ENCODE results near the gene TUBB.
"Not testable (repeated sequence)": the region's sequence is repeated elsewhere in the genome, so short reads cannot be mapped to it uniquely, and the experiment has no call there.

TUBB gene

GRCh38 chr6:30763155-30763617, 43.0 kb downstream of the TUBB start:
- DNase-seq (ENCODE audit: low spot score) = no peak
- POLR2A ChIA-PET (ENCODE audit: low non-redundant PET) = interaction anchor here (1.0 kb wide), 1 partner anchor 21 kb away, joined by 4 read pairs; no protein-coding TSS in a partner anchor
- TF ChIP-seq, protein P1, sequence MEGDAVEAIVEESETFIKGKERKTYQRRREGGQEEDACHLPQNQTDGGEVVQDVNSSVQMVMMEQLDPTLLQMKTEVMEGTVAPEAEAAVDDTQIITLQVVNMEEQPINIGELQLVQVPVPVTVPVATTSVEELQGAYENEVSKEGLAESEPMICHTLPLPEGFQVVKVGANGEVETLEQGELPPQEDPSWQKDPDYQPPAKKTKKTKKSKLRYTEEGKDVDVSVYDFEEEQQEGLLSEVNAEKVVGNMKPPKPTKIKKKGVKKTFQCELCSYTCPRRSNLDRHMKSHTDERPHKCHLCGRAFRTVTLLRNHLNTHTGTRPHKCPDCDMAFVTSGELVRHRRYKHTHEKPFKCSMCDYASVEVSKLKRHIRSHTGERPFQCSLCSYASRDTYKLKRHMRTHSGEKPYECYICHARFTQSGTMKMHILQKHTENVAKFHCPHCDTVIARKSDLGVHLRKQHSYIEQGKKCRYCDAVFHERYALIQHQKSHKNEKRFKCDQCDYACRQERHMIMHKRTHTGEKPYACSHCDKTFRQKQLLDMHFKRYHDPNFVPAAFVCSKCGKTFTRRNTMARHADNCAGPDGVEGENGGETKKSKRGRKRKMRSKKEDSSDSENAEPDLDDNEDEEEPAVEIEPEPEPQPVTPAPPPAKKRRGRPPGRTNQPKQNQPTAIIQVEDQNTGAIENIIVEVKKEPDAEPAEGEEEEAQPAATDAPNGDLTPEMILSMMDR (conservative IDR thresholded peaks at IDR 0.05; ENCODE audit: low read depth) = no peak
- H3K27ac ChIP-seq = no peak overlapping the region
- CTCF ChIA-PET = interaction anchor here (0.7 kb wide), 2 partner anchors 64 to 118 kb away, joined by 3 to 5 read pairs; no protein-coding TSS in a partner anchor

- TF ChIP-seq, protein P1 (conservative IDR thresholded peaks at IDR 0.05; ENCODE audit: low read depth) = no peak
- H3K27ac ChIP-seq = peak overlapping the region; percentile 67
- no peak for DNase-seq (ENCODE audit: low spot score)
- ChIA-PET POLR2A (ENCODE audit: low non-redundant PET) (interaction anchor here (1.0 kb wide), 1 partner anchor 22 kb away, joined by 4 read pairs; no protein-coding TSS in a partner anchor), CTCF (interaction anchor here (0.7 kb wide), 1 partner anchor 392 kb away, joined by 3 read pairs; no protein-coding TSS in a partner anchor)
Observed at GRCh38 chr6:30763618-30764489, 43.7 kb downstream of the TUBB start.

DNA sequence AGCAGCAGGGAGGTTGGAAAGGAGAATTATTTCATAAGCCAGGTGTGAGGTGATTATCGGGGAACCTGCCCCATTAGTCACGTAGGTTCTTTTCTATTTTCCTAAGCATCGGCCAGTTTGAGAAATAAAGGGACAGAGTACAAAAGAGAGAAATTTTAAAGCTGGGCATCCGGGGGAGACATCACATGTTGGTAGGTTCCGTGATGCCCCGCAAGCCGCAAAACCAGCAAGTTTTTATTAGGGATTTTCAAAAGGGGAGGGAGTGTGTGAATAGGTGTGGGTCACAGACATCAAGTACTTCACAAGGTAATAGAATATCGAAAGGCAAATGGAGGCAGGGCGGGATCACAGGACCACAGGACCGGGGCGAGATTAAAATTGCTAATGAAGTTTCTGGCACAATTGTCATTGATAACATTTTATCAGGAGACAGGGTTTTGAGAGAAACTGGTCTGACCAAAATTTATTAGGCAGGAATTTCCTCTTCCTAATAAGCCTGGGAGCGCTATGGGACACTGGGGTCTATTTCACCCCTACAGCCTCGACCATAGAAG, 44.4 kb downstream of the TUBB start:
- POLR2A ChIA-PET (ENCODE audit: low non-redundant PET); H3K27ac ChIP-seq; DNase-seq (ENCODE audit: low spot score): not testable (repeated sequence)
- CTCF ChIA-PET = interaction anchor here (0.7 kb wide), 1 partner anchor 391 kb away, joined by 3 read pairs; no protein-coding TSS in a partner anchor

- CTCF ChIA-PET; DNase-seq (ENCODE audit: low spot score); H3K27ac ChIP-seq: not testable (repeated sequence)
- POLR2A ChIA-PET (ENCODE audit: low non-redundant PET) = interaction anchor here (0.5 kb wide), 1 partner anchor 25 kb away, joined by 9 read pairs; no protein-coding TSS in a partner anchor
Observed at GRCh38 chr6:30765495-30765894, 45.3 kb downstream of the TUBB start.

DNA sequence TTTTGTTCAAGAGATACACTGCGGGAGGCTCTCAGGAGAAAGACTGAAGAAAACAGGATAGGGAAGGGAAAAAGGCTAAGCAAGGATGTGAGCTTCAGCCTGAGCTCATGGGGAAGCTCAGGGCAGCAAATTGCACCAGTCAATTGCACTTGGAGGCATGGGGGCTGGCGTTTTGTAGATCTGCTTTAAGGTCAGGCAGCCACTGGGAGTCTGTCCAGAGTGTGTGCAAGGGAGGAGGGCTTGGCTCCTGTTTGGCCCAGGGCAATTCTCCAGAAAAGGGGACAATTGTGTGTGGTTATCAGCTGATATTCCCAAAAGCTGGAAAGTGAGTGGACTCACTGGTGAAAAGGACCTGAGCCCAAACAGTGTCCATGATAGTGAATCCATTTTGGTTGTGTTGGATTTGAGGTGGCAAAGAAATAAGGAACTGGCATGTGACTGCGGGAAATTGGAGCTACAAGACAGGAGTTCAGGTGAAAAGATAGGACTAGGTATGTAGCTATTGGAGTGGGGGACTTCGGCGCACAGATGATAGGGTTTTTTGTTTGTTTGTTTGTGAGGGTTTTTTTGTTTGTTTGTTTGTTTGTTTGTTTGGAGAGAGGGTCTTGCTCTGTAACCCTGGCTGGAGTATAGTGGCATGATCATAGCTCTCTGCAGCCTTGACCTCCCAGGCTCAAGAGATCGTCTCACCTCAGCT, 46.5 kb downstream of the TUBB start:
- POLR2A ChIA-PET (ENCODE audit: low non-redundant PET) = no interaction called here
- TF ChIP-seq, protein P1 (conservative IDR thresholded peaks at IDR 0.05; ENCODE audit: low read depth) = no peak
- peak overlapping the region; percentile 16; the same call in 1 of the 2 replicates for H3K27ac ChIP-seq
- DNase-seq (ENCODE audit: low spot score) = no peak
- CTCF ChIA-PET = interaction anchor here (0.7 to 0.8 kb wide), 2 partner anchors 23 to 36 kb away, joined by 3 to 5 read pairs; no protein-coding TSS in a partner anchor

DNA sequence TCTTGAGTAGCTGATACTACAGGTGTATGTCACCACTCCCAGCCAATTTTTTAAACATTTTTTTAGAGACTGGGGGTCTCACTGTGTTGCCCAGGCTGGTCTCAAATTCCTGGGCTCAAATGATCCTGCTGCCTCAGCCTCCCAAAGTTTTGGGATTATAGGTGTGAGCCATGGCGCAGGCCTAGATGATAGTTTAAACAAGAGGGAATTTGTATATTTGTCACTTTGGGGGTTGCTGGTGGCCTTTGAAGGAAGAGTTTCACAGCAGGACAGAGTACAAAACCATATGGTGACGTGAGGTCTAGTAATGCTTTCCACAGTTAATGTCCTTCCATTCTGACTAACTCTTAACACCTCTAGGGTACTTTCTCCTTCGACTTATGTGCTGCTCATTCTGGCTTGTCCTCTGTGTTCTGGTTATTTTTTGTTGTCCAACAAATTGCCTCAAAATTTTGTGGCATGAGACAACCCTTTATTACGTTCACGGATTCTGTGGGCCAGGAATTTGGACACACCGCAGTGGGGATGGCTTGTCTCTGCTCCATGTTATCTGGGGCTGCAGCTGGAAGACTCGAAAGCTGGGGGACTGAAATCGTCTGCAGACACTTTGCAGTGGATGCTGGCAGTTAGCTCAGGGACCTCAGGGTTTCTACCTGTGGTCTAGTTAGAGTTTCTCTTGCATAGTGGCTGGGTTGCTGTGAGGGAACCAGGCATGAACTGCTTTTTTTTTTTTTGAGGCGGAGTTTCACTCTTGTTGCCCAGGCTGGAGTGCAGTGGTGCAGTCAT, 47.2 kb downstream of the TUBB start:
- CTCF ChIA-PET = interaction anchor here (0.6 to 0.8 kb wide), 2 partner anchors 24 to 56 kb away, joined by 5 read pairs; no protein-coding TSS in a partner anchor
- POLR2A ChIA-PET (ENCODE audit: low non-redundant PET) = no interaction called here
- peak overlapping the region; percentile 22; the same call in 1 of the 2 replicates for H3K27ac ChIP-seq

More for the DNA sequence above, 47.2 kb downstream of the TUBB start:
- TF ChIP-seq, protein P1 (conservative IDR thresholded peaks at IDR 0.05; ENCODE audit: low read depth) = no peak
- no peak for DNase-seq (ENCODE audit: low spot score)

Data from RWPE1 (cell line).